HepG2 (cell line): ENCODE data around the gene CREG2. TPM values are rescaled to one million over a fixed set of nuclear protein-coding genes. Genes with fewer than 3 reads are reported as not detected.

ENCODE experiments used
- CHD4 ChIP-seq: fragments of 200-600 bp; sonication (generic); IDR thresholded peaks from 2 replicates; pipeline ENCODE4 v1.7.0; 2017; ENCODE audit warnings: mild to moderate bottlenecking, low read length, borderline replicate concordance
- HDAC6 ChIP-seq: fragments of 200-600 bp; sonication (generic); IDR thresholded peaks from 2 replicates; pipeline ENCODE4 v1.7.0; 2017; ENCODE audit warnings: mild to moderate bottlenecking, antibody characterized with exemption, low read length, low read depth
- IRF2 ChIP-seq: IDR thresholded peaks from 2 replicates; pipeline ENCODE4 v1.6.1; 2018; ENCODE audit warnings: missing genetic modification reagents, missing compliant biosample characterization
- MATR3 ChIP-seq: sonication (generic); formaldehyde crosslinking; IDR thresholded peaks from 2 replicates; pipeline ENCODE4 v1.4.0; 2020; ENCODE audit warnings: missing genetic modification reagents
- RAD21 ChIP-seq: fragments of 450-650 bp; formaldehyde crosslinking; IDR thresholded peaks from 2 replicates; pipeline ENCODE4 v1.5.0; 2020; ENCODE audit warnings: mild to moderate bottlenecking
- STAT5B ChIP-seq: sonication (generic); formaldehyde crosslinking; IDR thresholded peaks from 2 replicates; pipeline ENCODE4 v1.4.0; 2020; ENCODE audit warnings: missing genetic modification reagents
- ZNF335 ChIP-seq: sonication (generic); formaldehyde crosslinking; IDR thresholded peaks from 2 replicates; pipeline ENCODE4 v1.4.0; 2020; ENCODE audit warnings: missing genetic modification reagents
- ZNF33A ChIP-seq: sonication (generic); formaldehyde crosslinking; IDR thresholded peaks from 2 replicates; pipeline ENCODE4 v1.5.1; 2020; ENCODE audit warnings: missing genetic modification reagents, mild to moderate bottlenecking, moderate library complexity, borderline replicate concordance
- ZNF562 ChIP-seq: sonication (generic); formaldehyde crosslinking; IDR thresholded peaks from 2 replicates; pipeline ENCODE4 v1.8.0; 2022; ENCODE audit warnings: missing genetic modification reagents, borderline replicate concordance
- ZSCAN22 ChIP-seq: sonication (generic); formaldehyde crosslinking; IDR thresholded peaks from 2 replicates; pipeline ENCODE4 v1.4.0; 2020; ENCODE audit warnings: mild to moderate bottlenecking, missing genetic modification reagents
- polyA plus RNA-seq, 8 experiments: library from polyadenylated mRNA; depleted of rRNA in 3 of 8; stranded (reverse) in 7 of 8; unstranded in 1 of 8; fragments of >200 nt; fragmentation: Illumina TruSeq in 4 of 8; extraction: Trizol in 4 of 8; gene quantifications; 2 replicates each; pipeline versions ENCODE4 v1.2.1 to v1.2.3, GENCODE V29; 2011 to 2016; ENCODE audit warnings: low read depth in 4 of 8, missing spikeins in 1 of 8, mixed read lengths in 1 of 8; ENCODE audit not compliant: insufficient read depth in 1 of 8
- total RNA-seq, 5 experiments: library from RNA; depleted of rRNA; stranded (reverse); fragments of >200 nt; fragmentation: Illumina TruSeq; extraction: Trizol; gene quantifications; 2 replicates each; pipeline ENCODE4 v1.2.3, GENCODE V29; 2016; ENCODE audit warnings: low read depth in 1 of 5
- TF ChIP-seq, protein P1 (sequence below): sonication (generic); formaldehyde crosslinking; IDR thresholded peaks from 2 replicates; pipeline ENCODE4 v1.4.0; 2020; ENCODE audit warnings: missing genetic modification reagents
- TF ChIP-seq, protein P2 (sequence below): sonication (generic); formaldehyde crosslinking; IDR thresholded peaks from 2 replicates; pipeline ENCODE4 v1.8.1; 2023; ENCODE audit warnings: missing genetic modification reagents, inconsistent platforms, borderline replicate concordance
- TF ChIP-seq, protein P3 (sequence below): IDR thresholded peaks from 2 replicates; pipeline ENCODE4 v1.4.0; 2020; ENCODE audit warnings: mild to moderate bottlenecking, missing genetic modification reagents
- TF ChIP-seq, protein P4 (sequence below): IDR thresholded peaks from 2 replicates; pipeline ENCODE4 v1.6.1; 2016; ENCODE audit warnings: missing compliant biosample characterization, missing genetic modification reagents, borderline replicate concordance
- TF ChIP-seq, protein P5 (sequence below): sonication (generic); formaldehyde crosslinking; conservative IDR thresholded peaks from 2 replicates; pipeline ENCODE4 v1.4.0; 2020; ENCODE audit warnings: mild to moderate bottlenecking, missing genetic modification reagents, moderate library complexity

CREG2 gene
- total and polyA plus RNA-seq, 2 of the 13 experiments (the other 11 are each of a cell fraction or from before 2014, with no cell fraction given): 0.18 to 0.26 TPM

DNA sequence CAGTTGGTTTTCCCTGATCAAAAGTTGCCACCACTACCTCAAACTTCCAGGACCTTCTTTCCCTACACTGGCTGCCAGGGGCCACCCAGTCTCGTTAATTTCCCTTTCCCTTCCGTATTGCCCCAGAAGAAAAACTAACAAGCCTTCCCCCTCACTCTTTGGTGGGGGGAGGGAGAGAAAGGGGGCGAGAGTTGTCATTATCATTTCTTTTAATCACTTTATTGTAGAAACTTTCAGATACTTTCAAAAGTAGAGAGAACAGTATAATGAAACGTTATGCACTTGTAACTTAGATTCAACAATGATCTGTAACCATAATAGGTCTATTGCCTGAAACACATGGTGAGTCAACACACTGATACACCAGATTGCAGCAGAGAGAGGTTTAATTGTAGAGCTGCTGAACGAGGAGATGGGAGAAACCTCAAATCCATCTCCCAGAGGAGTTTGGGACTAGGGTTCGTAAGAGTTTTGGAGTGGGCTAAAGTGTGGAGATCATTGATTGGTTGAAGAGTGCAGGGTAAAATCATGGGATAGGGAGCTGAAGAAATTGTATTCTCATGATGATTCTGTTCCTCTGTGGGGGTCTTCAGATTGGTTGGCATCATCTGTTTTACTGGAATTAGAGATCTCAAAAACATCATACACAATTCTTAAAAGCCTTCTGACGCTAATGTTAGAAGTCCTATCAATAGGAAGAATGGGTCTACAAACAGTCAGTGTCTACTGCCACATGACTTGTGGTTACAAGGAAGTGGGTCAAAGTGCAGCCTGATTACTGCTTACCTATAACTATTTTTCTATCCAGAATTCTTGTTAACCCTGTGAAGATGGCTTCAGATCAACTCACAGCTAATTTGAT is 76.2 kb downstream of the CREG2 start (continued):
- TF ChIP-seq, protein P1, sequence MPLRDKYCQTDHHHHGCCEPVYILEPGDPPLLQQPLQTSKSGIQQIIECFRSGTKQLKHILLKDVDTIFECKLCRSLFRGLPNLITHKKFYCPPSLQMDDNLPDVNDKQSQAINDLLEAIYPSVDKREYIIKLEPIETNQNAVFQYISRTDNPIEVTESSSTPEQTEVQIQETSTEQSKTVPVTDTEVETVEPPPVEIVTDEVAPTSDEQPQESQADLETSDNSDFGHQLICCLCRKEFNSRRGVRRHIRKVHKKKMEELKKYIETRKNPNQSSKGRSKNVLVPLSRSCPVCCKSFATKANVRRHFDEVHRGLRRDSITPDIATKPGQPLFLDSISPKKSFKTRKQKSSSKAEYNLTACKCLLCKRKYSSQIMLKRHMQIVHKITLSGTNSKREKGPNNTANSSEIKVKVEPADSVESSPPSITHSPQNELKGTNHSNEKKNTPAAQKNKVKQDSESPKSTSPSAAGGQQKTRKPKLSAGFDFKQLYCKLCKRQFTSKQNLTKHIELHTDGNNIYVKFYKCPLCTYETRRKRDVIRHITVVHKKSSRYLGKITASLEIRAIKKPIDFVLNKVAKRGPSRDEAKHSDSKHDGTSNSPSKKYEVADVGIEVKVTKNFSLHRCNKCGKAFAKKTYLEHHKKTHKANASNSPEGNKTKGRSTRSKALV (CRISPR knock-in tag): no peak
- TF ChIP-seq, protein P2, sequence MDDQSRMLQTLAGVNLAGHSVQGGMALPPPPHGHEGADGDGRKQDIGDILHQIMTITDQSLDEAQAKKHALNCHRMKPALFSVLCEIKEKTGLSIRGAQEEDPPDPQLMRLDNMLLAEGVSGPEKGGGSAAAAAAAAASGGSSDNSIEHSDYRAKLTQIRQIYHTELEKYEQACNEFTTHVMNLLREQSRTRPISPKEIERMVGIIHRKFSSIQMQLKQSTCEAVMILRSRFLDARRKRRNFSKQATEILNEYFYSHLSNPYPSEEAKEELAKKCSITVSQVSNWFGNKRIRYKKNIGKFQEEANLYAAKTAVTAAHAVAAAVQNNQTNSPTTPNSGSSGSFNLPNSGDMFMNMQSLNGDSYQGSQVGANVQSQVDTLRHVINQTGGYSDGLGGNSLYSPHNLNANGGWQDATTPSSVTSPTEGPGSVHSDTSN (CRISPR knock-in tag): no peak
- TF ChIP-seq, protein P3, sequence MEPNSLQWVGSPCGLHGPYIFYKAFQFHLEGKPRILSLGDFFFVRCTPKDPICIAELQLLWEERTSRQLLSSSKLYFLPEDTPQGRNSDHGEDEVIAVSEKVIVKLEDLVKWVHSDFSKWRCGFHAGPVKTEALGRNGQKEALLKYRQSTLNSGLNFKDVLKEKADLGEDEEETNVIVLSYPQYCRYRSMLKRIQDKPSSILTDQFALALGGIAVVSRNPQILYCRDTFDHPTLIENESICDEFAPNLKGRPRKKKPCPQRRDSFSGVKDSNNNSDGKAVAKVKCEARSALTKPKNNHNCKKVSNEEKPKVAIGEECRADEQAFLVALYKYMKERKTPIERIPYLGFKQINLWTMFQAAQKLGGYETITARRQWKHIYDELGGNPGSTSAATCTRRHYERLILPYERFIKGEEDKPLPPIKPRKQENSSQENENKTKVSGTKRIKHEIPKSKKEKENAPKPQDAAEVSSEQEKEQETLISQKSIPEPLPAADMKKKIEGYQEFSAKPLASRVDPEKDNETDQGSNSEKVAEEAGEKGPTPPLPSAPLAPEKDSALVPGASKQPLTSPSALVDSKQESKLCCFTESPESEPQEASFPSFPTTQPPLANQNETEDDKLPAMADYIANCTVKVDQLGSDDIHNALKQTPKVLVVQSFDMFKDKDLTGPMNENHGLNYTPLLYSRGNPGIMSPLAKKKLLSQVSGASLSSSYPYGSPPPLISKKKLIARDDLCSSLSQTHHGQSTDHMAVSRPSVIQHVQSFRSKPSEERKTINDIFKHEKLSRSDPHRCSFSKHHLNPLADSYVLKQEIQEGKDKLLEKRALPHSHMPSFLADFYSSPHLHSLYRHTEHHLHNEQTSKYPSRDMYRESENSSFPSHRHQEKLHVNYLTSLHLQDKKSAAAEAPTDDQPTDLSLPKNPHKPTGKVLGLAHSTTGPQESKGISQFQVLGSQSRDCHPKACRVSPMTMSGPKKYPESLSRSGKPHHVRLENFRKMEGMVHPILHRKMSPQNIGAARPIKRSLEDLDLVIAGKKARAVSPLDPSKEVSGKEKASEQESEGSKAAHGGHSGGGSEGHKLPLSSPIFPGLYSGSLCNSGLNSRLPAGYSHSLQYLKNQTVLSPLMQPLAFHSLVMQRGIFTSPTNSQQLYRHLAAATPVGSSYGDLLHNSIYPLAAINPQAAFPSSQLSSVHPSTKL (CRISPR knock-in tag): peak; percentile 51
- TF ChIP-seq RAD21 (CRISPR knock-in tag) (0 out of 2 replicates have a peak, but pooled peaks have one; percentile 6), ZSCAN22 (no peak), HDAC6 (no peak), ZNF562 (no peak), CHD4 (no peak), MATR3 (no peak), ZNF335 (CRISPR knock-in tag) (0 out of 2 replicates have a peak, but pooled peaks have one; percentile 55), ZNF33A (CRISPR knock-in tag) (no peak), STAT5B (CRISPR knock-in tag) (no peak), IRF2 (no peak)
- TF ChIP-seq, protein P4, sequence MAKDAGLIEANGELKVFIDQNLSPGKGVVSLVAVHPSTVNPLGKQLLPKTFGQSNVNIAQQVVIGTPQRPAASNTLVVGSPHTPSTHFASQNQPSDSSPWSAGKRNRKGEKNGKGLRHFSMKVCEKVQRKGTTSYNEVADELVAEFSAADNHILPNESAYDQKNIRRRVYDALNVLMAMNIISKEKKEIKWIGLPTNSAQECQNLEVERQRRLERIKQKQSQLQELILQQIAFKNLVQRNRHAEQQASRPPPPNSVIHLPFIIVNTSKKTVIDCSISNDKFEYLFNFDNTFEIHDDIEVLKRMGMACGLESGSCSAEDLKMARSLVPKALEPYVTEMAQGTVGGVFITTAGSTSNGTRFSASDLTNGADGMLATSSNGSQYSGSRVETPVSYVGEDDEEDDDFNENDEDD (CRISPR knock-in tag): no peak
- TF ChIP-seq, protein P5, sequence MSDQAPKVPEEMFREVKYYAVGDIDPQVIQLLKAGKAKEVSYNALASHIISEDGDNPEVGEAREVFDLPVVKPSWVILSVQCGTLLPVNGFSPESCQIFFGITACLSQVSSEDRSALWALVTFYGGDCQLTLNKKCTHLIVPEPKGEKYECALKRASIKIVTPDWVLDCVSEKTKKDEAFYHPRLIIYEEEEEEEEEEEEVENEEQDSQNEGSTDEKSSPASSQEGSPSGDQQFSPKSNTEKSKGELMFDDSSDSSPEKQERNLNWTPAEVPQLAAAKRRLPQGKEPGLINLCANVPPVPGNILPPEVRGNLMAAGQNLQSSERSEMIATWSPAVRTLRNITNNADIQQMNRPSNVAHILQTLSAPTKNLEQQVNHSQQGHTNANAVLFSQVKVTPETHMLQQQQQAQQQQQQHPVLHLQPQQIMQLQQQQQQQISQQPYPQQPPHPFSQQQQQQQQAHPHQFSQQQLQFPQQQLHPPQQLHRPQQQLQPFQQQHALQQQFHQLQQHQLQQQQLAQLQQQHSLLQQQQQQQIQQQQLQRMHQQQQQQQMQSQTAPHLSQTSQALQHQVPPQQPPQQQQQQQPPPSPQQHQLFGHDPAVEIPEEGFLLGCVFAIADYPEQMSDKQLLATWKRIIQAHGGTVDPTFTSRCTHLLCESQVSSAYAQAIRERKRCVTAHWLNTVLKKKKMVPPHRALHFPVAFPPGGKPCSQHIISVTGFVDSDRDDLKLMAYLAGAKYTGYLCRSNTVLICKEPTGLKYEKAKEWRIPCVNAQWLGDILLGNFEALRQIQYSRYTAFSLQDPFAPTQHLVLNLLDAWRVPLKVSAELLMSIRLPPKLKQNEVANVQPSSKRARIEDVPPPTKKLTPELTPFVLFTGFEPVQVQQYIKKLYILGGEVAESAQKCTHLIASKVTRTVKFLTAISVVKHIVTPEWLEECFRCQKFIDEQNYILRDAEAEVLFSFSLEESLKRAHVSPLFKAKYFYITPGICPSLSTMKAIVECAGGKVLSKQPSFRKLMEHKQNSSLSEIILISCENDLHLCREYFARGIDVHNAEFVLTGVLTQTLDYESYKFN: peak; percentile 35; the same call in 1 of the 2 replicates
